ENCODE data around the gene PKD2.

Gene PKD2

DNA sequence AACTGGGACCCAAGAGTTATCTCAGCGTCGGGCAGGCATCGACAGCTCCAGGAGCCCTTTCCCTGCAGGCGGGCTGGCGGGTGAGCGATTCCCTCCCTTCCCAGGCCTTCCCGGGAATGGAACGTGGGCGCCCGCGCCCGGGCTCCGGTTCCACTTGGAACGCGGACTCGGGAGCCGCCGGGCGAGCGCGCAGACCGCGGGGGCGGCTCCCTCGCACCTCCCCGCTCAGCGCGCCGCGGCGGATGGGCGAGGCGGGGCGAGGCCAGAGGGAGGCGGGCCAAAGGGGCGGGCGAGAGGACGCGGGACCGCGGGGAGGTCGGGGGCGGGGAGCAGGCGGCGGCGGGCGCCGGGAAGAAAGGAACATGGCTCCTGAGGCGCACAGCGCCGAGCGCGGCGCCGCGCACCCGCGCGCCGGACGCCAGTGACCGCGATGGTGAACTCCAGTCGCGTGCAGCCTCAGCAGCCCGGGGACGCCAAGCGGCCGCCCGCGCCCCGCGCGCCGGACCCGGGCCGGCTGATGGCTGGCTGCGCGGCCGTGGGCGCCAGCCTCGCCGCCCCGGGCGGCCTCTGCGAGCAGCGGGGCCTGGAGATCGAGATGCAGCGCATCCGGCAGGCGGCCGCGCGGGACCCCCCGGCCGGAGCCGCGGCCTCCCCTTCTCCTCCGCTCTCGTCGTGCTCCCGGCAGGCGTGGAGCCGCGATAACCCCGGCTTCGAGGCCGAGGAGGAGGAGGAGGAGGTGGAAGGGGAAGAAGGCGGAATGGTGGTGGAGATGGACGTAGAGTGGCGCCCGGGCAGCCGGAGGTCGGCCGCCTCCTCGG lies at the start of gene PKD2:
PKD2 (plus strand) TSS at position 332 of the 818 bp plus-strand sequence; CDS start at position 431, 99 bp downstream.
- Histone ChIP-seq H3K36me3 (ENCODE audit: control insufficient read depth in 2 of 2, insufficient read depth in 2 of 2, low read length in 2 of 2) (no peaks in the 10 kb centered on the region), H3K4me3 (ENCODE audit: low read length in 2 of 2) (peak within 1 kb of the TSS; percentile 49 to 86), H3K9me3 (ENCODE audit: control insufficient read depth in 2 of 2, low read length in 2 of 2) (no peaks in the 10 kb centered on the region), H3K27ac (ENCODE audit: low read length) (peak within 1 kb of the TSS; percentile 75), H3K27me3 (ENCODE audit: control insufficient read depth in 1 of 2, insufficient read depth in 2 of 2, low read length in 2 of 2) (no peaks in the 10 kb centered on the region), H3K4me1 (ENCODE audit: control insufficient read depth, insufficient read depth, low read length) (peaks cover 30% of the 10 kb centered on the region), H3K9ac (ENCODE audit: low read length in 2 of 2) (peak within 1 kb of the TSS; percentile 55 to 81)

DNA sequence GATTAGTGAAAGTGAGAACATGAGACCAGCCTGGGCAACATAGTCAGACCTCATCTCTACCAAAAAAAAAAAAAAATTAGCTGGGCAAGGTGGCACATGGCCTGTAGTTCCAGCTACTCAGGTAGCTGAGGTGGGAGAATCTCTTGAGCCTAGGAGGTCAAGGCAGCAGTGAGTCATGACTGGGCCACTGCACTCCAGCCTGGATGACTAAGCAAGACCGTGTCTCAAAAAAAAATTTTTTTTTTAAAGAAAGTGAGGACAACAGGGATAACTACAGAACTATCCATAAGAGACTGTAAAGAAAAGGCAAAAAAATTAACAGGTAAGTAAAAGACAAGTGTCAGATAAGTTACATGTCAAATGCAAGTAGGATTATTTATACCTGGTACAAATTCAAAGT lies 45.4 kb upstream of the PKD2 start:
- Histone ChIP-seq H3K27ac (ENCODE audit: low read length) (no peak overlapping the region), H3K9ac (ENCODE audit: low read length in 2 of 2) (no peak overlapping the region), H3K36me3 (ENCODE audit: control insufficient read depth in 2 of 2, insufficient read depth in 2 of 2, low read length in 2 of 2) (no peaks in the 10 kb centered on the region), H3K9me3 (ENCODE audit: control insufficient read depth in 2 of 2, low read length in 2 of 2) (no peaks in the 10 kb centered on the region), H3K4me3 (ENCODE audit: low read length in 2 of 2) (no peak overlapping the region), H3K27me3 (ENCODE audit: control insufficient read depth in 1 of 2, insufficient read depth in 2 of 2, low read length in 2 of 2) (no peaks in the 10 kb centered on the region), H3K4me1 (ENCODE audit: control insufficient read depth, insufficient read depth, low read length) (no peaks in the 10 kb centered on the region)

DNA sequence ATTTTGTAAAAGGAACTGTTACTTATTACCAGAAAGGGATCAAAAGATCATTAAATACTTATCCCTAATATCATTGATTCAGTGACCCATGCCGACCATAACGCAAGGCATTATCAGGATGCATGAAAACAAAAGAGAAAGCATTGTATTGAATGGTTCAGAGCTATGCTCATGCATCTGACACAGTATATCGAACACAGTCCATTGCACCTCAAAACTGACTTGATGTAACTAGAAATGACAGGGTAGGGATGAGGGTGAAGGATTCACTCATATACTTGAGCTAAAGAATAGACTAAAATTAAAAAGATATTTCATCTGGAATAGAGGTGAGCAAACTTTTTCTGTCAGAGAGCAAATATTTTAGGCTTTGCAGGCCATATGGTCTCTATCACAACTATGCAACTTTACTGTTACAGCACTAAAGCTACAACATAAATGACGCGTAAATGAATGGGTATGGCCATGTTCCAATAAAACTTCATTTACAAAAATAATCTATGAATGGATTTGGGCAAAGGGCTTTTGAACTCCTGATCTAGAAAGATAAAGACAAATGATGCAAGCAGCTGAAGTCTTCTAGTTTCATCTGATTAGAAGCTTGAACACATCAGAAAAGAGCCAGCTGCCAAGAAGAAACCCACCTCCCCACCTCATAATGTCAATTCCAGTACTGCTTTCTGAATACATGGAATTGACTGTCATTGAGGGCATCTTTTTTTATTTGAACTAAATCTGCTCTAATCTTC lies 44.9 kb upstream of the PKD2 start:
- H3K4me3 ChIP-seq (ENCODE audit: low read length in 2 of 2), result no peak overlapping the region
- H3K27me3 ChIP-seq (ENCODE audit: control insufficient read depth in 1 of 2, insufficient read depth in 2 of 2, low read length in 2 of 2), result peaks cover 0 to 1% of the 10 kb centered on the region in 2 donors

DNA sequence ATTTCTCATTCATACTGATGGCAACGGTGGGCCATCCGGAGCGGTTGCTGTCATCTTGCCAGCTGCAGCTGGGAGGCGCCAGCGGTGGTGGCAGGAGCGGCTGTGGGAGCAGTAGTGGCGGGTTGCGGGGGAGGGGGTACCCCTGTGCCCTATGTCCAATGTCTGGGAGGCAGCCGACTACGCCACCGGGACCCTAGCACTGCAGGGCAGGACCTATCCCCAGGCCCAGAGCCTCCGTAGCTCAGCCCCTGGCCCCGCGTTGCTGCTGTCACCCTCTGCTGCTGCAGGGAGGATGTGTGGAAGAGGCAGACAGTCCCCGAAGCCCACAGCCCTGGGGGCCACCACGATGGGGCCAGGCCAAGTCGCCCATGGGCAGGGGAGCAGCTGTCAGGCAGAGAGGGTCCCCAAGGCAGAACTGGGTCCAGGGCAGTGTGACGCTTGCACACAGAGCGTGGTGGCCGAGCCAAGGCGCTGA lies 41.9 kb upstream of the PKD2 start:
- H3K36me3 ChIP-seq (ENCODE audit: control insufficient read depth in 2 of 2, insufficient read depth in 2 of 2, low read length in 2 of 2), result no peaks in the 10 kb centered on the region
- H3K4me1 ChIP-seq (ENCODE audit: control insufficient read depth, insufficient read depth, low read length), result no peaks in the 10 kb centered on the region
- H3K27me3 ChIP-seq (ENCODE audit: control insufficient read depth in 1 of 2, insufficient read depth in 2 of 2, low read length in 2 of 2), result peaks cover 0 to 2% of the 10 kb centered on the region in 2 donors
- H3K9ac ChIP-seq (ENCODE audit: low read length in 2 of 2), result no peak overlapping the region
- H3K27ac ChIP-seq (ENCODE audit: low read length), result no peak overlapping the region
- H3K9me3 ChIP-seq (ENCODE audit: control insufficient read depth in 2 of 2, low read length in 2 of 2), result no peaks in the 10 kb centered on the region
- H3K4me3 ChIP-seq (ENCODE audit: low read length in 2 of 2), result no peak overlapping the region

More for the DNA sequence above, 44.9 kb upstream of the PKD2 start:
- H3K27ac ChIP-seq (ENCODE audit: low read length), result no peak overlapping the region
- no peaks in the 10 kb centered on the region for H3K9me3 ChIP-seq (ENCODE audit: control insufficient read depth in 2 of 2, low read length in 2 of 2)
- no peak overlapping the region for H3K9ac ChIP-seq (ENCODE audit: low read length in 2 of 2)
- H3K36me3 ChIP-seq (ENCODE audit: control insufficient read depth in 2 of 2, insufficient read depth in 2 of 2, low read length in 2 of 2), result no peaks in the 10 kb centered on the region
- no peaks in the 10 kb centered on the region for H3K4me1 ChIP-seq (ENCODE audit: control insufficient read depth, insufficient read depth, low read length)

DNA sequence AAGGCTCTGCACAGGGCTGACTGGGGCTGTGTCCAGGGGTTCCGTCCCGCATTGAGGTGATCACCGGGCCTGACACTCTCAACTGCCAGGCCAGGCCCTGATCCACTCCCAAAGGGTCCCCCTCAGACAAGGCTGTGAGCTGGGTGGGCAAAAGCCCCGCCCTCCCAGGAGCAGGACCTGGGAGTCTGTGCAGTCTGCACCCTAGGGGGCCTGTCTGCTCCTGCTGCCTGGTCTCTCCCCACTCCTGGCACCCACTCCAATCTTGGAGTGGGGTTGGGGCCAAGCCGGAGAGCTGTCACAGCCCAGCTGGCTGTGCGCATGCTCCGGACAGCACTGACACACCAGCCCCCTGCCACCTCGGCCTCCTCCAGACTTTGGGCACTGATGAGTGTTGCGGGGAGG lies 41.3 kb upstream of the PKD2 start:
- Histone ChIP-seq H3K36me3 (ENCODE audit: control insufficient read depth in 2 of 2, insufficient read depth in 2 of 2, low read length in 2 of 2) (no peaks in the 10 kb centered on the region), H3K27ac (ENCODE audit: low read length) (no peak overlapping the region), H3K27me3 (ENCODE audit: control insufficient read depth in 1 of 2, insufficient read depth in 2 of 2, low read length in 2 of 2) (peaks cover 0 to 2% of the 10 kb centered on the region in 2 donors)

DNA sequence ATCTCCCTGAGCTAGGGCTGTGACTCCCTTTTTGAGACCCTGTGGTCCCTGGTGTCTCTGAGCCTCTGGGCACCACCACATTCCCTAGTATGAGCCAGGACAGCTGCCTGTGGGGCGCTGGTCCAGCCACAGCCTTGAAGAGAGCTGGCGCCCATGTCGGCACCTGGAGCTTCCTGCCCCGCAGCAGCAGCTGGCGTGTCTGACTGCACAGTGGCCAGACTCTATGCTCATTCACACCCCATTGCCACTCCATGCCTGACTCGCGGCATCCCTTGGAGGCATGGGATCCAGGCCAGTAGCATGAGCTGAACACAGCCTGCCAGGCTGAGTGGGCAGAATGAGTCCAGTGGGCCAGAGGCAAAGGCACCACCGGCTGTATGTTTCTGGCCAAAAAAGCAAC lies 40.2 kb upstream of the PKD2 start:
- no peaks in the 10 kb centered on the region for H3K4me1 ChIP-seq (ENCODE audit: control insufficient read depth, insufficient read depth, low read length)
- H3K4me3 ChIP-seq (ENCODE audit: low read length in 2 of 2), result no peak overlapping the region
- no peaks in the 10 kb centered on the region for H3K9me3 ChIP-seq (ENCODE audit: control insufficient read depth in 2 of 2, low read length in 2 of 2)
- no peak overlapping the region for H3K27ac ChIP-seq (ENCODE audit: low read length)
- H3K27me3 ChIP-seq (ENCODE audit: control insufficient read depth in 1 of 2, insufficient read depth in 2 of 2, low read length in 2 of 2), result peaks cover 0 to 2% of the 10 kb centered on the region in 2 donors
- H3K36me3 ChIP-seq (ENCODE audit: control insufficient read depth in 2 of 2, insufficient read depth in 2 of 2, low read length in 2 of 2), result no peaks in the 10 kb centered on the region
- H3K9ac ChIP-seq (ENCODE audit: low read length in 2 of 2), result no peak overlapping the region

More for the DNA sequence above, 41.3 kb upstream of the PKD2 start:
- Histone ChIP-seq H3K4me1 (ENCODE audit: control insufficient read depth, insufficient read depth, low read length) (no peaks in the 10 kb centered on the region), H3K4me3 (ENCODE audit: low read length in 2 of 2) (no peak overlapping the region), H3K9ac (ENCODE audit: low read length in 2 of 2) (no peak overlapping the region), H3K9me3 (ENCODE audit: control insufficient read depth in 2 of 2, low read length in 2 of 2) (no peaks in the 10 kb centered on the region)

DNA sequence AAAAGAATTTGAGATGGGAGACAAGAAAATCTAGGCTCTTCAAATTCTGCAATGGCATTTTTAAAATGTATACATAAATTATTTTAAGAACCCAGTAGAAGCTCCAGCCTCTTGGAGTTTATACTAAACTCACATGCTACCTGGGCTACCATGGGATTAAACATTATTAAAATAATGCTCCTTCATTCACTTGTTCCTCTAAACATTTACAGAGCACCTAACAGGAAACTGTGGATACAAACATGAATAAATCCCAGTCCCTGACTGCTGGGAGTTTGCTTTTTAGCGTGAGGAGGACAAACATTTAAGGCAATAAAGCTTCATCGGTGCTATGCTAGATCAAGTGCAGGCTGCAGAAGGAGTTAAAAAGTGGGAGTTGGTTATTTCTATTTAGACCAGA lies 37.3 kb upstream of the PKD2 start:
- no peaks in the 10 kb centered on the region for H3K9me3 ChIP-seq (ENCODE audit: control insufficient read depth in 2 of 2, low read length in 2 of 2)
- no peaks in the 10 kb centered on the region for H3K36me3 ChIP-seq (ENCODE audit: control insufficient read depth in 2 of 2, insufficient read depth in 2 of 2, low read length in 2 of 2)
- no peaks in the 10 kb centered on the region for H3K4me1 ChIP-seq (ENCODE audit: control insufficient read depth, insufficient read depth, low read length)
- peaks cover 0 to 2% of the 10 kb centered on the region in 2 donors for H3K27me3 ChIP-seq (ENCODE audit: control insufficient read depth in 1 of 2, insufficient read depth in 2 of 2, low read length in 2 of 2)
- H3K9ac ChIP-seq (ENCODE audit: low read length in 2 of 2), result no peak overlapping the region
- H3K27ac ChIP-seq (ENCODE audit: low read length), result no peak overlapping the region
- H3K4me3 ChIP-seq (ENCODE audit: low read length in 2 of 2), result no peak overlapping the region

DNA sequence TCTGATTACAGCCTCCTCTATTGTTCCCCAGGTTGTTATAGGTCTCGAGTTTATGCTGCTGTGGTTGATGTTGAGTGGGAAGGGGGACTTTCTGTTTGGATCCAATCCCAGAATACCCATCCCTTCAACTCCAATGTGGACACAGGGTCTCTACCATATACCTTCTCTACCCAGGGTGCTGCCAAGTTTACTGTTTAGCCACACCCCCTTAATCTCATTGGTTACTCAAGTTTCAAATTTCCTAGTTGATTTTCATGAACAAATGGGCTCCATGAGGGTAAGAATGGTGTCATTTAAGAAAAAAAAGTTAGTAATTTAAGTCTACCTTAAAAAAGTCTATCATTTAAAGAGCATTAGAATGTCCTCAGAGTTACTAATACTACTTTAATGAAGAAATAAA lies 35.6 kb upstream of the PKD2 start:
- no peak overlapping the region for H3K27ac ChIP-seq (ENCODE audit: low read length)
- no peak overlapping the region for H3K9ac ChIP-seq (ENCODE audit: low read length in 2 of 2)
- no peaks in the 10 kb centered on the region for H3K4me1 ChIP-seq (ENCODE audit: control insufficient read depth, insufficient read depth, low read length)
- H3K27me3 ChIP-seq (ENCODE audit: control insufficient read depth in 1 of 2, insufficient read depth in 2 of 2, low read length in 2 of 2), result peaks cover 0 to 2% of the 10 kb centered on the region in 2 donors
- no peak overlapping the region for H3K4me3 ChIP-seq (ENCODE audit: low read length in 2 of 2)
- H3K9me3 ChIP-seq (ENCODE audit: control insufficient read depth in 2 of 2, low read length in 2 of 2), result no peaks in the 10 kb centered on the region
- H3K36me3 ChIP-seq (ENCODE audit: control insufficient read depth in 2 of 2, insufficient read depth in 2 of 2, low read length in 2 of 2), result no peaks in the 10 kb centered on the region

DNA sequence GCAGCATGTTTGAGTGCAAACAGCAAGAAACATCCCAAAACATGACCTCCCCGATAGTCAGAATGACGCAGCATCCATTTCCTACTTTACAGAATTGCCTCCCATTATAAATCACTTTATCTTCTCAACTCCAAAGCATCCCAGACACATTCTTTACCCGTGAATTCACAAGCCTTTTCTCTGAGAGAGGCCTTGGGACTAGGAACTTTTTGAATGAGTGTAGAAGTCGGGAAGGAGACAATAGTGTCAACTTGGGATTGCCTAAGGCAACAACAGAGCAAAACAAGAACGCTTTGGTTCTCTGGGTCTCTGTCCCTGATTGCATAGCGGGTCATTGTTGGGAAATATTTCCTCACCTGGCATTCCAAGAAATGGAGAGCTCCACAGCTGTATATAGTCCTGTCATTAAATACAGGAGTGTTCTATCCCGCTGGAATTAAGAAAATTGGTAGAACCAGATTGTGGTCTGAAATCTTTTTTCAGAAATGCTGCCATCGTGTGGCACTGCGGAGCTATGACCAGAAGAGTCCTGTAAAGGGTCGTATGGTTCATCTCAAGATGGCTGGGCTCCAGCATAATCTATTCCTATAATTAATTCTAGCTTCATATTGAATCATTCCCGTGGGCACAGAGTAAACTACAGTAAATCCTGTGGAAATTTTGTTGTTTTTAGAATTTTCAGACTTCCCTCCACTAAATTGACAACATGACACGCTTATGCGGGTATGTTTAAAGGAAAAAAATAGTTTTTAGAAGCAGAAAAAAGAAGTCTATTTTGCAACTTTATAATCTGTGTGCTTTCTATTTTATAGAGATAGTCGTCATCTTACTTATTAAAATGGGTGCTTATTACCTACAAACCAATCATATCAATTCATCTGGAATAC lies 33.9 kb upstream of the PKD2 start:
- Histone ChIP-seq H3K27me3 (ENCODE audit: control insufficient read depth in 1 of 2, insufficient read depth in 2 of 2, low read length in 2 of 2) (no peaks in the 10 kb centered on the region), H3K9ac (ENCODE audit: low read length in 2 of 2) (no peak overlapping the region), H3K27ac (ENCODE audit: low read length) (no peak overlapping the region), H3K36me3 (ENCODE audit: control insufficient read depth in 2 of 2, insufficient read depth in 2 of 2, low read length in 2 of 2) (no peaks in the 10 kb centered on the region), H3K9me3 (ENCODE audit: control insufficient read depth in 2 of 2, low read length in 2 of 2) (no peaks in the 10 kb centered on the region), H3K4me3 (ENCODE audit: low read length in 2 of 2) (peak overlapping the region; percentile 17 to 32), H3K4me1 (ENCODE audit: control insufficient read depth, insufficient read depth, low read length) (no peaks in the 10 kb centered on the region)

DNA sequence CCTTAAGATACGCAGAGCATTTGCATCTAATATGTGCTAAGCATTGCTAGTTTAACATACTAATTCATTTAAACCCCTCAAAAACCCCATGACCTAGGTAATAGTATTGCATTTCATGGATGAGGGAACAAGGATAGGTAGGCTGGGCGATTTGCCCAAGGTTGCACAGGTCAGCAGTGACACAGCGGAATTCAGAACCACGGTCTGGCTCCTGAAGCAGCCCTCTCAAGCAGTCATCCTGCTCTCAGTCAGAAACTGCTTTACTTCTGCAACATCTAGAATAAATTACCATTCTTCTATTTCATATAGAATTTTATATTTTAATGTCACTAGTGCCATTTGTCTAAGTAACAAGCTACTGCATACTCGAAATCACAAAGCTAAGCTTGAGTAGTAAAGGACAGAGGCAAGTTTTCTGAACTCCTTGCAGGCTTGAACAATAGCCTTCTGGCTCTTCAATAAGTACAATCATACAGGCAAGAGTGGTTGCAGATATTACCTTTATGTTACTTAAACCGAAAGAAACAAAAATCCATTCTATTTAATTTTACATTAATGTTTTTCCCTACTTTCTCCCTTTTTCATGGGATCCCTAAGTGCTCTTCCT lies 32.5 kb upstream of the PKD2 start:
- H3K9ac ChIP-seq (ENCODE audit: low read length in 2 of 2), result no peak overlapping the region
- H3K4me1 ChIP-seq (ENCODE audit: control insufficient read depth, insufficient read depth, low read length), result no peaks in the 10 kb centered on the region
- no peaks in the 10 kb centered on the region for H3K27me3 ChIP-seq (ENCODE audit: control insufficient read depth in 1 of 2, insufficient read depth in 2 of 2, low read length in 2 of 2)

More for the DNA sequence above, 32.5 kb upstream of the PKD2 start:
- no peak overlapping the region for H3K4me3 ChIP-seq (ENCODE audit: low read length in 2 of 2)
- no peaks in the 10 kb centered on the region for H3K36me3 ChIP-seq (ENCODE audit: control insufficient read depth in 2 of 2, insufficient read depth in 2 of 2, low read length in 2 of 2)
- no peaks in the 10 kb centered on the region for H3K9me3 ChIP-seq (ENCODE audit: control insufficient read depth in 2 of 2, low read length in 2 of 2)
- H3K27ac ChIP-seq (ENCODE audit: low read length), result no peak overlapping the region
